GM21367 (cell line): ENCODE measurements around the gene ZNF485.
"Not testable (repeated sequence)": the region's sequence is repeated elsewhere in the genome, so short reads cannot be mapped to it uniquely, and the experiment has no call there.

Experiments
- ATAC-seq: cut with Tn5 transposase; IDR thresholded peaks from one replicate; pipeline ENCODE4 v1.9.1; 2021; ENCODE audit not compliant: unreplicated experiment

The ZNF485 gene

GRCh38 chr10:43606323-43607198 lies at the start of gene ZNF485:
ZNF485 (plus strand) TSS chr10:43606438; CDS start chr10:43607051, 613 bp downstream.
- peak; percentile 98 for ATAC-seq

- no peak for ATAC-seq
Observed at GRCh38 chr10:43557214-43557613, 49.0 kb upstream of the ZNF485 start.

DNA sequence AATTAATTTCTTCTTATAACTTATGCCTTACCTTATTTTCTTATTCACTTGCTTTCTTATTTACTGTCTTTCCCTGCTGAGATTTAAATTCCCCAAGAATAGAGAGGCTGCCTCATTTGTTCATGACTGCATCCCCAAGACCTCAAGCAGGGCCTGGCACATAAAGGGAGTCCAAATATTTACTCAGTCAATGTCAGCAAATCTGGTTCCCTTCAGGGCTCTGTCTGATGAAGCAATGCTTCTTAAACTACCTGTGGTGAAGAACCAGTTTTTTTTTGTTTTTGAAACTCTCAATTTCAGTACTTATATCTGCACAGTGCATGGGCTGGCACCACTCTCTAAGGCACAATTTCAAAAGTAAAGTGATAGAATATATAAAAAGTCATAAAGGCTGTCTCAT lies 36.6 kb upstream of the ZNF485 start:
- no peak for ATAC-seq

DNA sequence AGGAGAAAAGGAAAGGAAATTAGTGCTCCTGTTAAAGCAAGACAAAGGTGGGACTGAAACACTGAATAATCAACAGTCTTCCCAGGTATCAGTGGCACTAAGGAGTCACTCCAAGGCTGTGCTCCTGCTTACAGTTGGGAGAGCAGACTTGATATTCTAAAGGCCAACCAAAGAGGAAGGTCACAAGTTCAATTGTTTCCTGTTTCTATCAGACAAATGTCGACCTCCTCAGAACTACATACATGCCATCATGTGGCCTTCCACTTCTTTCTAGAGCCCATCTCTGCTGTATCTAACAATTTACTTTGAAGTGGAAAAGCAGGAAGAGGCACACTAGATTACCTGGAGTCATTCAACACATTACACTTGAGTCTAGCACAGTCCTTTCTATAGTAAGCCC lies 35.3 kb upstream of the ZNF485 start:
- no peak for ATAC-seq

DNA sequence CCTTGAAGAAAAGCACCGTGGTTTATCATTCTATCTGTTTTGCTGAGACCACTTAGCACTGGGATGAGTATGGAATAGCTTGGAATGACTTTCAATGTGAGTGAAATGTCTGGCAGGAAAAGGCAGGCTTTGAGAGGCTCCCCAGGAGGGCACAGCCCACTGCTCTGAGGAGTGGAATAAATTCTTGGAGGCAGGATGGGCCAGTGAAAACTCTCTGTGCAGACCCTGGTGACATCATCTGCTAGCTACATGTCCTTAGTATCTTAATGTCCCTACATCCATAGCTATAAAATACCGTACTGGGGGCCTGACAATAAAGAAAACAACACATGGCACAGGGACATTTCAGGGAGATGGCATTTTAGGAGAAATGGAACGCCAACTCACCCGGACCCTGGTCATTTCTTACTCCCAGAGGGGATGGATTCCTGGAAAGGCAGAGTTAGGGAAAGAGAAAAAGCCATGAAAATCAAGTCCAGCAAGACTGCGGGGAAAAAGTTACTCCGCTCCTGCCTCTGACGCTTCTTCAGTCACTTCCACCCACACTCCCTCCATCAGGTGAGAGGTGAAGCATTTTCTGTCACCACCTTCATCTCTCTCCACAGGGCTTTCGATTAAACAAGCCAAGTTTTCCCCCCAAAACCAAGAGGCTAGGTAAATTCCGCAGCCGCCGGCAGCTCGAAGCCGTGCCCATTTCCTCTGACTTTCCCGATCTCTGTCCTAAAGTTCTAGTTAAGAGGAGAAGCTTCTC lies 32.8 kb upstream of the ZNF485 start:
- no peak for ATAC-seq

GRCh38 chr10:43574001-43574892 lies 32.0 kb upstream of the ZNF485 start, which contains the start of gene ZNF239:
ZNF239 (minus strand) TSS chr10:43574616; CDS start chr10:43558079, 16,537 bp downstream.
- peak; percentile 92 for ATAC-seq

DNA sequence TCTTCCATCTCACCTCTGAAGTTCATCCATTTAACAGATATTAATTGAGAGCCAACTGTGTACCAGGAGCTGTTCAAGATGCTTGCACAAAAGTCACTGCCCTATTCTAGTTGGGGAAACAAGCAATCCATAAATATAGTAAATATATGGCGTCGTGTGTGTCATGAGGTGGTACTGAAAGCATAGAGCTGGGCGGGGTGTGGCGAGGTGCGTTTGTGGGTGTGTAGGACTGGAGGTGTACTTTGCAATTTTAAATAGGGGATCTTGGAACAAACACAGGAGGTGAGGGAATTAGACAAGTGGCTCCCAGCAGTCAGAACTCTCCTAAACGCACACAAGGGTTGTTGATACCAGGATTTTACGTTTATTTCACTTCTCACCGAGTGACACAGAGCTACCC lies 31.3 kb upstream of the ZNF485 start:
- no peak for ATAC-seq

DNA sequence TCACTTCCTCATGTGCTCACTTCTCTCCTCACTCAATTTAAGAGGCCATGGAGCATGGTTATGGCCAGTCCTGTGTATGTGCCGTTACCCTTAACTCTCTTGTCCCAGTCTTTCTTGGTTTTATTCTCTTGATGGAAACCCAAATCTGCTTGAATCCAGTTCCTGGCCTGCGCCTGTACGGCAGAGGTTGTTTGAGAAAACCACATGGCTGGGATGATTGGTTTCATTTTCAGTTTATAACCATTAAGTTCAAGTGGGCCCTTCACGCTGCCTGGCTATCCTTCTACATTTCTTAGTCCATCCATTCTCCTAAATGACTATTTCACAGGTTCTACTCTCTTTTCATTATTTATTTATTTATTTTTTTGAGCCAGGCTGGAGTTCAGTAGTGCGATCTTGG lies 30.2 kb upstream of the ZNF485 start:
- no peak for ATAC-seq

DNA sequence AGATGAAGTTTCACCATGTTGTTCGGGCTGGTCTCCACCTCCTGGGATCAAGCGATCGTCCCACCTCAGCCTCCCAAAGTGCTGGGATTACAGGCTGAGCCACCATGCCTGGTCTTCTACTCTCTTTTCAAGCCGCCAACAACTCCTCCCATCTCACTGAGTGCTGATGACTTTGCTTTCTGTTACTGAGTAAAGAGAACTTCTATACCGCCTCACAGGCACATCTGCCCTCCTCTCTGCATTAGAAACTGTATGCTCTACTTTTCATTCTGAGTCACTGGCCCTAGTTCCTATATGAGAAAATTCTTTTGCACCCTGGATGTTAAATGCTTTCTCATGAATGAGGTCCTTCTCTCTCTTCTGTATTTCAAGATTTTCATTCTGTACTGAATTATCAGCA lies 29.7 kb upstream of the ZNF485 start:
- ATAC-seq, result no peak

DNA sequence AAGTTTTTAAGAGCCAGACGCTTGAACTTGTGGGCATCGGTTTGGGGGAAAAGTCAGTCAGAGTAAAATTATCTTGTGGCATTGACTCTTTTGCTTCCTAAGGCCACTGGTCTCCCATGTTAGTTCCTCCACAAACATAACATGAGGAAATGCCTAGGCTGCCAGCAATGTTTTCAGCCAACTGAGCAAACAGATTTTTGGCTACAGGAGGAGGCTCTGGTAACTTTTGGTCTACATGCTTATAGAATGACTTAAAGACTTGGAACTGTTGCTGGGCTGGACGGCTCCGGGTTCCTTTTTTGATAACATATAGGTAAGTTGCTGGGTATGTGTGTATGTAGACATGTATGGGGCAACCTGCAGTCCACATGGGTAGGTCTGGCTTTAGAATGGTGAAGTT lies 22.2 kb upstream of the ZNF485 start:
- no peak for ATAC-seq

DNA sequence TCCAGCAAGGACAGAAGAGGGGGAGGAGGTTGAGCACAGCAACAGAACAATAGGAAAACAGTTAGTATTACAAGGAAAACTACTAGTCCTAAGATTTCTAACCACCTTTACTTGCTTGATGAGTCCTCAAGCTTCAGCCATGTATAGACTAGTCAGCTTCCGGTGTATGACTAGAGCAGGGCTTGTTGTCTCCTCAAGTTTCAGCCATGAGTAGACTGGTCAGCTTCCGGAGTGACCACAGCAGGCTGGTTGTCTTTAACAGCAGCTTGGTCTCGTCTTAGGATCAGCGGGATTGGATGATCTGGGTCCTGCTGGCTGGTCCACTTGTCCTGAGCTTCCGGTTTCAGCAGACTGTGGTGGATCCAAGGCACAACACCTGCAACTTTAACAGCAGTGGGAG lies 21.2 kb upstream of the ZNF485 start:
- no peak for ATAC-seq

DNA sequence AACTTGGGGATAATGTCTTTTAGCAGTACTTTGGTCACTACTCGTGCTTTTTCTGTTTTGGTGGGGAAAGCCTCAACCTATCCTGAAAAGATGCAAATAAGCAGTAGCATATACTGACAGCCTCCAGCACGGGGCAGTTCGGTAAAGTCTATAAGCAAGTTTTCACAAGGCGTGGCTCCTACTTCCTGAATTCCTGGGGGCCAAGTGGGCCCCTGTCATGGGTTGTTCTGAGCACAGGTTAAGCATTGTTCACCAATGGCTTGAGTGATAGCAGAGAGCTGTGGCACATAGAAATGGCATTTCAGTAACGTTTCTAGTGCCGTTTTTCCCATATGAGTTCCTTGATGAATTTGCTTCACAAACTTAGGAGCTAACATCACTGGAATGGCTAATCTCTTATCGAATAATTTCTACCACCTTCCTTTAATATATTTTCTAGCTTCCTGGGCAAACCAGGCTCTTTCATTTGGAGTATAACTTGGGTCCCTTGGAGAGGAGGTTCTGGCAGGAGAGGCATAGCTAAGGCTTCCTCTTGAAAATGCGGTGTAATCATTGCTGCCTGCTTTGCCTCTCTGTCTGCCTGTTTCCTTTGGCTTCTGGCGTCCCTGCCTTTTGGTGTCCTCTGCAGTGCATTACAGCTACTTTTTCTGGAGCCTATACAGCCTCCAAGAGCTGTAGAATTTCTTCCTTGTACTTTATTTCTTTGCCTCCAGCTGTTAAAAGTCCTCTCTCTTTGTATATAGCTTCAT lies 20.1 kb upstream of the ZNF485 start:
- no peak for ATAC-seq

- ATAC-seq, result not testable (repeated sequence)
Observed at GRCh38 chr10:43586730-43587115, 19.5 kb upstream of the ZNF485 start.

- ATAC-seq, result no peak
Observed at GRCh38 chr10:43591303-43591904, 14.8 kb upstream of the ZNF485 start.

GRCh38 chr10:43594944-43595589 lies 11.2 kb upstream of the ZNF485 start:
- ATAC-seq, result peak; percentile 96

- ATAC-seq, result peak; percentile 48
Observed at GRCh38 chr10:43595739-43596298, 10.4 kb upstream of the ZNF485 start.

DNA sequence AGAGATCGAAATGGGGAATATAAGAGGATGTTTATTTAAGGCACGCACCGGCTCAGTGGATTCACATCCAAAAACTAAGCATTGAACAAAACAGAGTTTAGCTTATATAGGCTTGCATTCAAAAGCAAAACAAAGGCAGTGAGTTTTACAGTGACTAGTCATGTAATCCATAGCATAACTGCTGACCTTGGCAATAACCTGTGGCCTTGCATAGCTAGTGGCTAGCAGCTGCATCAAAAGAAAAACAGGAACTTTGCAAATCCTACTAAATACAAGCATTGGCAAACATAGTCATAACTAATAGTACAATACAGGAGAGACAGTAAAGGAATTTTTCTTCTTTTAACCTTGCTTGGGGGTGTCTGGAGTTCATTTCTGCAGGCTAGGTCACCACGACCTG lies 9.7 kb upstream of the ZNF485 start:
- ATAC-seq, result no peak

GRCh38 chr10:43598446-43598845 lies 7.8 kb upstream of the ZNF485 start:
- no peak for ATAC-seq

DNA sequence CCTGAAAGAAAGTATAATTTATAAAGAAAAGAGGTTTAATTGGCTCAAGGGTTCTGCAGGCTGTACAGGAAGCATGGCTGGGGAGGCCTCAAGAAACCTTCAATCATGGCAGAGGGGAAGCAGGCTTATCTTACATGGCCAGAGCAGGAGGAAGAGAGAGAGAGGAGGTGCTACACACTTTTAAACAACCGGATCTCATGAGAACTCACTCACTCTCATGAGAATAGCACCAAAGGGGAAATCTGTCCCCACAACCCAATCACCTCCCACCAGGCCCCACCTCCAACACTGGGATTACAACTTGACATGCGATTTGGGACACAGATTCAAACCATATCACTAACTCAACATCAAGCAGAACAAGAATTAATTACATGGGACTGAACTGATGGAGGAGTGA lies 6.9 kb upstream of the ZNF485 start:
- no peak for ATAC-seq
